H9 (cell line): ENCODE measurements around the gene MTO1. TPM values are rescaled to one million over a fixed set of nuclear protein-coding genes. Genes with fewer than 3 reads are reported as not detected.

ENCODE experiments used
- DNase-seq: peaks from one replicate; pipeline ENCODE4 v3.0.0-alpha.2; 2017
- H2AFZ ChIP-seq: one replicate; pipeline ENCODE4 v1.6.1; 2013; ENCODE audit warnings: mild to moderate bottlenecking, low read length, control low read depth, moderate library complexity
- H2AK5ac ChIP-seq: 2 replicates; pipeline ENCODE4 v1.6.1; 2013; ENCODE audit warnings: low read length, control low read depth, mixed read lengths; ENCODE audit not compliant: insufficient read length
- H2BK120ac ChIP-seq: one replicate; pipeline ENCODE4 v1.6.1; 2013; ENCODE audit warnings: low read depth, mild to moderate bottlenecking, low read length, control low read depth, inconsistent platforms; ENCODE audit not compliant: poor library complexity, severe bottlenecking
- H2BK12ac ChIP-seq: 2 replicates; pipeline ENCODE4 v1.6.1; 2013; ENCODE audit warnings: low read length, control low read depth, mixed read lengths, low read depth; ENCODE audit not compliant: insufficient read length
- H2BK15ac ChIP-seq: 2 replicates; pipeline ENCODE4 v1.6.1; 2013; ENCODE audit warnings: low read depth, low read length, control low read depth
- H2BK20ac ChIP-seq: one replicate; pipeline ENCODE4 v1.6.1; 2013; ENCODE audit warnings: low read depth, mild to moderate bottlenecking, low read length, control low read depth, inconsistent platforms; ENCODE audit not compliant: poor library complexity, severe bottlenecking
- H2BK5ac ChIP-seq: 2 replicates; pipeline ENCODE4 v1.6.1; 2013; ENCODE audit warnings: low read length, control low read depth, mixed read lengths; ENCODE audit not compliant: insufficient read length
- H3K14ac ChIP-seq: 2 replicates; pipeline ENCODE4 v1.6.1; 2013; ENCODE audit warnings: low read length, control low read depth; ENCODE audit not compliant: insufficient read depth
- H3K18ac ChIP-seq: 2 replicates; pipeline ENCODE4 v1.6.1; 2013; ENCODE audit warnings: low read depth, mild to moderate bottlenecking, mixed read lengths, low read length, control low read depth; ENCODE audit not compliant: insufficient read length
- H3K23ac ChIP-seq: 2 replicates; pipeline ENCODE4 v1.6.1; 2013; ENCODE audit warnings: low read length, control low read depth, mixed read lengths, low read depth; ENCODE audit not compliant: insufficient read length
- H3K23me2 ChIP-seq: 2 replicates; pipeline ENCODE4 v1.6.1; 2013; ENCODE audit warnings: low read depth, mild to moderate bottlenecking, mixed read lengths, low read length, control low read depth; ENCODE audit not compliant: insufficient read length, poor library complexity, severe bottlenecking
- H3K27ac ChIP-seq: 2 replicates; pipeline ENCODE4 v1.5.1; 2013; ENCODE audit warnings: low read length, control low read depth, mixed read lengths, low read depth; ENCODE audit not compliant: insufficient read length
- H3K27me3 ChIP-seq: 2 replicates; pipeline ENCODE4 v1.6.1; 2013; ENCODE audit warnings: low read length, control low read depth, inconsistent platforms; ENCODE audit not compliant: insufficient read depth
- H3K4ac ChIP-seq: 2 replicates; pipeline ENCODE4 v1.6.1; 2013; ENCODE audit warnings: low read depth, mild to moderate bottlenecking, control low read depth, inconsistent platforms, low read length, moderate library complexity
- H3K4me1 ChIP-seq: 2 replicates; pipeline ENCODE4 v1.6.1; 2013; ENCODE audit warnings: low read length, control low read depth, inconsistent platforms; ENCODE audit not compliant: insufficient read depth
- H3K4me2 ChIP-seq: 2 replicates; pipeline ENCODE4 v1.6.1; 2013; ENCODE audit warnings: low read length, control low read depth, mixed read lengths; ENCODE audit not compliant: insufficient read length, insufficient read depth
- H3K56ac ChIP-seq: 2 replicates; pipeline ENCODE4 v1.6.1; 2013; ENCODE audit warnings: low read depth, mild to moderate bottlenecking, mixed read lengths, low read length, control low read depth; ENCODE audit not compliant: insufficient read length
- H3K79me1 ChIP-seq: 2 replicates; pipeline ENCODE4 v1.6.1; 2013; ENCODE audit warnings: low read depth, mild to moderate bottlenecking, moderate library complexity, low read length, control low read depth, inconsistent platforms; ENCODE audit not compliant: insufficient read depth, poor library complexity, severe bottlenecking
- H3K79me2 ChIP-seq: 2 replicates; pipeline ENCODE4 v1.6.1; 2013; ENCODE audit warnings: low read length, control low read depth, inconsistent platforms; ENCODE audit not compliant: insufficient read depth
- H3K9ac ChIP-seq: 2 replicates; pipeline ENCODE4 v1.6.1; 2013; ENCODE audit warnings: low read length, control low read depth, mixed read lengths; ENCODE audit not compliant: insufficient read length; ENCODE audit errors: extremely low read depth
- H3K9me3 ChIP-seq: one replicate; pipeline ENCODE4 v1.6.1; 2013; ENCODE audit warnings: low read depth, low read length, inconsistent platforms; ENCODE audit not compliant: control insufficient read depth
- H3T11ph ChIP-seq: one replicate; pipeline ENCODE4 v1.6.1; 2013; ENCODE audit warnings: mild to moderate bottlenecking, low read length, control low read depth, inconsistent platforms
- H4K20me1 ChIP-seq: one replicate; pipeline ENCODE4 v1.6.1; 2013; ENCODE audit not compliant: control insufficient read depth, insufficient read length, insufficient read depth
- H4K5ac ChIP-seq: 2 replicates; pipeline ENCODE4 v1.6.1; 2013; ENCODE audit warnings: low read depth, mild to moderate bottlenecking, mixed read lengths, low read length, control low read depth; ENCODE audit not compliant: insufficient read length
- H4K8ac ChIP-seq: replicated peaks from 2 replicates; pipeline ENCODE4 v1.6.1; 2013; ENCODE audit warnings: low read length, control low read depth, mixed read lengths, low read depth; ENCODE audit not compliant: insufficient read length
- H4K91ac ChIP-seq: 2 replicates; pipeline ENCODE4 v1.6.1; 2013; ENCODE audit warnings: low read depth, mild to moderate bottlenecking, moderate library complexity, mixed read lengths, low read length, control low read depth; ENCODE audit not compliant: insufficient read length
- H3K27ac Mint-ChIP-seq, 3 experiments: 2 replicates in 2 of 3; 3 replicates in 1 of 3; pipeline ENCODE4 v1.8.0; 2020 to 2021; ENCODE audit warnings: mixed read lengths in 3 of 3, mild to moderate bottlenecking in 1 of 3, moderate library complexity in 1 of 3
- H3K27me3 Mint-ChIP-seq: 2 replicates; pipeline ENCODE4 v1.8.0; 2021; ENCODE audit warnings: low read depth, mild to moderate bottlenecking, moderate library complexity, mixed read lengths
- H3K36me3 Mint-ChIP-seq, 3 experiments: 2 replicates in 2 of 3; 3 replicates in 1 of 3; pipeline ENCODE4 v1.8.0; 2020 to 2021; ENCODE audit warnings: low read depth in 3 of 3, mixed read lengths in 3 of 3; ENCODE audit not compliant: insufficient read depth in 1 of 3
- H3K4me1 Mint-ChIP-seq, 2 experiments: 2 replicates each; pipeline ENCODE4 v1.8.0; 2020; ENCODE audit warnings: mixed read lengths in 2 of 2
- H3K4me3 Mint-ChIP-seq, 2 experiments: 2 replicates in 1 of 2; 3 replicates in 1 of 2; pipeline ENCODE4 v1.8.0; 2020 to 2021; ENCODE audit warnings: mild to moderate bottlenecking in 2 of 2, mixed read lengths in 2 of 2, moderate library complexity in 1 of 2
- H3K9me3 Mint-ChIP-seq, 2 experiments: 2 replicates in 1 of 2; 3 replicates in 1 of 2; pipeline ENCODE4 v1.8.0; 2020; ENCODE audit warnings: mild to moderate bottlenecking in 2 of 2, mixed read lengths in 2 of 2, moderate library complexity in 1 of 2
- CTCF ChIP-seq: fragments of 200-600 bp; sonication (generic); conservative IDR thresholded peaks from 3 replicates; pipeline ENCODE4 v1.8.0; 2021; ENCODE audit warnings: antibody characterized with exemption, mild to moderate bottlenecking
- WGBS: extraction: QIAGEN DNeasy Blood & Tissue Kit; methylation state at CpG from one replicate; pipeline ENCODE4 v1.1.7; 2013; ENCODE audit warnings: missing lambda C conversion rate, low lambda C conversion rate, mixed read lengths; ENCODE audit not compliant: insufficient read length; ENCODE audit errors: extremely low coverage; 5-methylcytosine and 5-hydroxymethylcytosine counted together
- total RNA-seq: library from RNA; stranded (reverse); gene quantifications from 2 replicates; pipeline ENCODE4 v1.2.1, GENCODE V29; 2021

Gene MTO1
- total RNA-seq, 1 experiment from 2014 or later: 27.8 TPM

- H2AK5ac ChIP-seq: no peak overlapping the region
- H4K91ac ChIP-seq: no peak overlapping the region
- H3K79me2 ChIP-seq: no peaks in the 10 kb centered on the region
- H3K9ac ChIP-seq: no peak overlapping the region
- H2BK20ac ChIP-seq: no peak overlapping the region
- H3K23ac ChIP-seq: no peak overlapping the region
- H3K4ac ChIP-seq: no peak overlapping the region
- Mint-ChIP-seq H3K4me1 (no peaks in the 10 kb centered on the region), H3K36me3 (peaks cover 0 to 2% (median 0%) of the 10 kb centered on the region in 3 experiments; a peak in 2 of 7 replicates), H3K27ac (no peak overlapping the region), H3K27me3 (no peaks in the 10 kb centered on the region), H3K9me3 (no peaks in the 10 kb centered on the region), H3K4me3 (no peak overlapping the region)
- no peak for TF ChIP-seq CTCF
- no peak overlapping the region for H3T11ph ChIP-seq
- no peak overlapping the region for H4K5ac ChIP-seq
- H2BK15ac ChIP-seq: no peak overlapping the region
- no peak overlapping the region for H2AFZ ChIP-seq
- H3K9me3 ChIP-seq: no peaks in the 10 kb centered on the region
- no peak overlapping the region for H3K14ac ChIP-seq
- WGBS: no CpG with 5 or more reads among the region's 3 CpGs
- H3K23me2 ChIP-seq: no peaks in the 10 kb centered on the region
- no peaks in the 10 kb centered on the region for H3K27me3 ChIP-seq
- H3K18ac ChIP-seq: no peak overlapping the region
- H3K4me2 ChIP-seq: no peak overlapping the region
- no peaks in the 10 kb centered on the region for H4K20me1 ChIP-seq
- no peaks in the 10 kb centered on the region for H3K4me1 ChIP-seq
- H2BK5ac ChIP-seq: no peak overlapping the region
- no peak overlapping the region for H4K8ac ChIP-seq
- no peaks in the 10 kb centered on the region for H3K79me1 ChIP-seq
- H2BK12ac ChIP-seq: no peak overlapping the region
- H3K56ac ChIP-seq: no peak overlapping the region
- no peak overlapping the region for H2BK120ac ChIP-seq
- H3K27ac ChIP-seq: no peak overlapping the region
- no peak for DNase-seq
These were observed 18.0 kb upstream of the MTO1 start for GRCh38 chr6:73443555-73443954.
